Measurements from ENCODE around the gene ZBTB20.
"Not testable (repeated sequence)": the region's sequence is repeated elsewhere in the genome, so short reads cannot be mapped to it uniquely, and the experiment has no call there.

ZBTB20 gene

GRCh38 chr3:114698146-114699105 is 448.7 kb downstream of the ZBTB20 start:
- FAIRE-seq (no peak), DNase-seq (ENCODE audit: extremely low spot score, insufficient read length, low read depth) (no peak)

GRCh38 chr3:114697401-114697800 is 449.7 kb downstream of the ZBTB20 start:
- FAIRE-seq, result no peak

GRCh38 chr3:114694251-114694650 is 452.8 kb downstream of the ZBTB20 start:
- DNase-seq (ENCODE audit: extremely low spot score, insufficient read length, low read depth), result no peak
- FAIRE-seq, result no peak

More at GRCh38 chr3:114697401-114697800, 449.7 kb downstream of the ZBTB20 start:
- DNase-seq (ENCODE audit: extremely low spot score, insufficient read length, low read depth), result no peak

- DNase-seq (ENCODE audit: extremely low spot score, insufficient read length, low read depth) (no peak), FAIRE-seq (no peak)
These were observed 455.2 kb downstream of the ZBTB20 start for GRCh38 chr3:114691871-114692270.

GRCh38 chr3:114690911-114691310 is 456.2 kb downstream of the ZBTB20 start:
- FAIRE-seq (no peak), DNase-seq (ENCODE audit: extremely low spot score, insufficient read length, low read depth) (no peak)

- DNase-seq (ENCODE audit: extremely low spot score, insufficient read length, low read depth) (no peak), FAIRE-seq (no peak)
These were observed 459.9 kb downstream of the ZBTB20 start for GRCh38 chr3:114687151-114687550.

GRCh38 chr3:114686621-114687020 is 460.5 kb downstream of the ZBTB20 start:
- no peak for FAIRE-seq
- DNase-seq (ENCODE audit: extremely low spot score, insufficient read length, low read depth), result no peak

GRCh38 chr3:114685161-114685560 is 461.9 kb downstream of the ZBTB20 start:
- DNase-seq (ENCODE audit: extremely low spot score, insufficient read length, low read depth), result no peak
- FAIRE-seq, result no peak

GRCh38 chr3:114680299-114680698 is 466.8 kb downstream of the ZBTB20 start:
- DNase-seq (ENCODE audit: extremely low spot score, insufficient read length, low read depth) (no peak), FAIRE-seq (no peak)

- DNase-seq (ENCODE audit: extremely low spot score, insufficient read length, low read depth); FAIRE-seq: not testable (repeated sequence)
These were observed 467.3 kb downstream of the ZBTB20 start for GRCh38 chr3:114679773-114680172.

GRCh38 chr3:114675104-114675503 is 472.0 kb downstream of the ZBTB20 start:
- DNase-seq (ENCODE audit: extremely low spot score, insufficient read length, low read depth) (no peak), FAIRE-seq (no peak)

GRCh38 chr3:114674036-114674435 is 473.1 kb downstream of the ZBTB20 start:
- FAIRE-seq (no peak), DNase-seq (ENCODE audit: extremely low spot score, insufficient read length, low read depth) (no peak)

GRCh38 chr3:114673481-114673880 is 473.6 kb downstream of the ZBTB20 start:
- no peak for FAIRE-seq
- no peak for DNase-seq (ENCODE audit: extremely low spot score, insufficient read length, low read depth)

- DNase-seq (ENCODE audit: extremely low spot score, insufficient read length, low read depth), result no peak
- no peak for FAIRE-seq
These were observed 474.2 kb downstream of the ZBTB20 start for GRCh38 chr3:114672692-114673447.

GRCh38 chr3:114671741-114672510 is 475.2 kb downstream of the ZBTB20 start:
- DNase-seq (ENCODE audit: extremely low spot score, insufficient read length, low read depth) (no peak), FAIRE-seq (no peak)

- FAIRE-seq, result no peak
- no peak for DNase-seq (ENCODE audit: extremely low spot score, insufficient read length, low read depth)
These were observed 477.5 kb downstream of the ZBTB20 start for GRCh38 chr3:114669614-114670013.

- no peak for FAIRE-seq
- DNase-seq (ENCODE audit: extremely low spot score, insufficient read length, low read depth), result no peak
These were observed 479.0 kb downstream of the ZBTB20 start for GRCh38 chr3:114668099-114668498.

- FAIRE-seq, result no peak
These were observed 480.5 kb downstream of the ZBTB20 start for GRCh38 chr3:114666623-114667022.

GRCh38 chr3:114664006-114664405 is 483.1 kb downstream of the ZBTB20 start:
- no peak for FAIRE-seq
- no peak for DNase-seq (ENCODE audit: extremely low spot score, insufficient read length, low read depth)

More at GRCh38 chr3:114666623-114667022, 480.5 kb downstream of the ZBTB20 start:
- DNase-seq (ENCODE audit: extremely low spot score, insufficient read length, low read depth), result no peak

- DNase-seq (ENCODE audit: extremely low spot score, insufficient read length, low read depth) (no peak), FAIRE-seq (no peak)
These were observed 486.3 kb downstream of the ZBTB20 start for GRCh38 chr3:114660808-114661207.

All from GM18507 (cell line).